GDM1 (cell line): Measurements from ENCODE around the gene TAF11L12.
"Not testable (repeated sequence)": the region's sequence is repeated elsewhere in the genome, so short reads cannot be mapped to it uniquely, and the experiment has no call there.

Source experiments
- DNase-seq: peaks from one replicate; lab custom pipeline; 2025; lab: John Stamatoyannopoulos, UW

TAF11L12 gene

GRCh38 chr5:17610092-17610491 lies at the start of gene TAF11L12:
Gene TAF11L12 (plus strand): TSS chr5:17610392.
- not testable (repeated sequence) for DNase-seq

- DNase-seq = not testable (repeated sequence)
Measured at GRCh38 chr5:17585658-17586057, 24.5 kb upstream of the TAF11L12 start, which contains the start of gene TAF11L7. Gene TAF11L7 (minus strand): TSS chr5:17585758.

GRCh38 chr5:17590860-17591259 lies 19.3 kb upstream of the TAF11L12 start, which contains the start of gene TAF11L8:
Gene TAF11L8 (minus strand): TSS chr5:17590960.
- not testable (repeated sequence) for DNase-seq

GRCh38 chr5:17594255-17594654 lies 15.9 kb upstream of the TAF11L12 start, which contains the start of gene TAF11L9:
Gene TAF11L9 (minus strand): TSS chr5:17594394.
- DNase-seq = not testable (repeated sequence)

- DNase-seq = not testable (repeated sequence)
Measured at GRCh38 chr5:17597728-17598127, 12.5 kb upstream of the TAF11L12 start, which contains the start of gene TAF11L10. Gene TAF11L10 (minus strand): TSS chr5:17597828.

GRCh38 chr5:17603880-17604279 lies 6.3 kb upstream of the TAF11L12 start, which contains the start of gene TAF11L11:
Gene TAF11L11 (plus strand): TSS chr5:17604183.
- DNase-seq = not testable (repeated sequence)

- no peak for DNase-seq
Measured at GRCh38 chr5:17604951-17605350, 5.2 kb upstream of the TAF11L12 start.

- not testable (repeated sequence) for DNase-seq
Measured at GRCh38 chr5:17607461-17607860, 2.7 kb upstream of the TAF11L12 start.

- no peak for DNase-seq
Measured at GRCh38 chr5:17614872-17615605, 4.8 kb downstream of the TAF11L12 start.

- no peak for DNase-seq
Measured at GRCh38 chr5:17619354-17619753, 9.2 kb downstream of the TAF11L12 start.

- no peak for DNase-seq
Measured at GRCh38 chr5:17620627-17621026, 10.4 kb downstream of the TAF11L12 start.

GRCh38 chr5:17625686-17626085 lies 15.5 kb downstream of the TAF11L12 start:
- DNase-seq = no peak

- DNase-seq = not testable (repeated sequence)
Measured at GRCh38 chr5:17631788-17632187, 21.6 kb downstream of the TAF11L12 start, which contains the start of gene TAF11L13. Gene TAF11L13 (plus strand): TSS chr5:17632088.

GRCh38 chr5:17634160-17634559 lies 24.0 kb downstream of the TAF11L12 start, which contains the start of gene TAF11L14:
Gene TAF11L14 (plus strand): TSS chr5:17634460.
- DNase-seq = no peak

GRCh38 chr5:17649232-17649631 lies 39.0 kb downstream of the TAF11L12 start:
- DNase-seq = not testable (repeated sequence)

- not testable (repeated sequence) for DNase-seq
Measured at GRCh38 chr5:17655201-17655759, 45.1 kb downstream of the TAF11L12 start.

- no peak for DNase-seq
Measured at GRCh38 chr5:17655921-17656320, 45.7 kb downstream of the TAF11L12 start.
